Fibroblast of villous mesenchyme (primary cell): ENCODE data around the gene SPN. TPM values are rescaled to one million over a fixed set of nuclear protein-coding genes. Genes with fewer than 3 reads are reported as not detected.
A peak's percentile ranks its signal among the peaks of the same experiment; 100 is the strongest.
"Not testable (repeated sequence)": the region's sequence is repeated elsewhere in the genome, so short reads cannot be mapped to it uniquely, and the experiment has no call there.

ENCODE experiments used
- DNase-seq: peaks from one replicate; pipeline ENCODE4 v3.0.0-alpha.2; 2010; ENCODE audit warnings: low read depth
- H3K4me3 ChIP-seq: 2 replicates; pipeline ENCODE4 v1.5.1; 2011; ENCODE audit warnings: low read depth, mild to moderate bottlenecking, low read length
- total RNA-seq: library from RNA; depleted of rRNA; stranded (reverse); fragments of >200 nt; gene quantifications from 2 replicates; pipeline ENCODE4 v1.2.3, GENCODE V29; 2012
- TF ChIP-seq, protein P1 (sequence below): IDR thresholded peaks from 2 replicates; pipeline ENCODE4 v1.5.1; 2012; ENCODE audit warnings: low read depth, mild to moderate bottlenecking, low read length; ENCODE audit not compliant: insufficient read depth

Gene SPN
- total RNA-seq, 1 donor: not detected

DNA sequence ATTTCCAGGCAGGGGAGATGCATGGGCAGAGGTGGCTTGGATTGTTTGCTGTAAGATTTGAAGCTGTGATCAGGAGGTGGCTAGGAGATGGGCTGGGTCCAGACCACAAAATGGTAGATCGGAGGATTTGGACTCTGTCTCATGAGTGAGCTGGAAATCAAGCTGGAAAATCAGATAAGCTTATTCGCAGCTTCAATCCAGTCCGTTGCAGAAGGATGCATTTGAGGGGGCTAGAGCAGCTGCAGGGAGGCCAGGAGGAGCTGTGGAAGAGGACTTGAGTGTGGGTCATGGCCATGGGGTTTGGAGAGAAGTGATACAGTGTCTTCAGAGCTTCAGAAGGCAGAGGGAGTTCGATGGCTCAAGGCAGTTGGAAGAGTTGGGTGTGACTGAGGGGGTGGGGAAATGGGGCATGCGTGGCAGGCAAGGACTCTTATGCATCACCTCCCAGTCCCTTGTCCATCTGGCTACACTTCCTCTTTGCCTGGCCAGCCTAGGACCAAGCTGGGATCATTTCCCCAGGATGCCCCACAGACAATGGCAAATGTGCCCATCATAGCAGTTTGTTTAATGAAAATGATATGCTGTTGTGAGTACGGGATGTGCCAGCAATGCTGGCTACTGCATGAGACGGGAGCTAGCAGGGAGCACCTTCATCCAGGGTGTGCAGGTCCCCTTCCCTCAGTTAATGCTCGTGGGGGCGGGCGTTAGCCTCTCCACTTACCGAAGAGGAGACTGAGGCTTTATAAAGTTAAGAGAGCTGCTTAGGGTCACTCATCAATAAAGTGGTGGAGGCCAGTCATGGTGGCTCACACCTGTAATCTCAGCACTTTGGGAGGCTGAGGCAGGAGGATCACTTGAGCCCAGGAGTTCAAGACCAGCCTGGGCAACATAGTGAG, 36.5 kb downstream of the SPN start:
- H3K4me3 ChIP-seq: no peak overlapping the region
- no peak for DNase-seq
- TF ChIP-seq, protein P1, sequence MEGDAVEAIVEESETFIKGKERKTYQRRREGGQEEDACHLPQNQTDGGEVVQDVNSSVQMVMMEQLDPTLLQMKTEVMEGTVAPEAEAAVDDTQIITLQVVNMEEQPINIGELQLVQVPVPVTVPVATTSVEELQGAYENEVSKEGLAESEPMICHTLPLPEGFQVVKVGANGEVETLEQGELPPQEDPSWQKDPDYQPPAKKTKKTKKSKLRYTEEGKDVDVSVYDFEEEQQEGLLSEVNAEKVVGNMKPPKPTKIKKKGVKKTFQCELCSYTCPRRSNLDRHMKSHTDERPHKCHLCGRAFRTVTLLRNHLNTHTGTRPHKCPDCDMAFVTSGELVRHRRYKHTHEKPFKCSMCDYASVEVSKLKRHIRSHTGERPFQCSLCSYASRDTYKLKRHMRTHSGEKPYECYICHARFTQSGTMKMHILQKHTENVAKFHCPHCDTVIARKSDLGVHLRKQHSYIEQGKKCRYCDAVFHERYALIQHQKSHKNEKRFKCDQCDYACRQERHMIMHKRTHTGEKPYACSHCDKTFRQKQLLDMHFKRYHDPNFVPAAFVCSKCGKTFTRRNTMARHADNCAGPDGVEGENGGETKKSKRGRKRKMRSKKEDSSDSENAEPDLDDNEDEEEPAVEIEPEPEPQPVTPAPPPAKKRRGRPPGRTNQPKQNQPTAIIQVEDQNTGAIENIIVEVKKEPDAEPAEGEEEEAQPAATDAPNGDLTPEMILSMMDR: no peak

- peak; percentile 89 for DNase-seq
- no peak overlapping the region for H3K4me3 ChIP-seq
- TF ChIP-seq, protein P1: peak; percentile 83
Observed at GRCh38 chr16:29700253-29700987, 37.4 kb downstream of the SPN start.

DNA sequence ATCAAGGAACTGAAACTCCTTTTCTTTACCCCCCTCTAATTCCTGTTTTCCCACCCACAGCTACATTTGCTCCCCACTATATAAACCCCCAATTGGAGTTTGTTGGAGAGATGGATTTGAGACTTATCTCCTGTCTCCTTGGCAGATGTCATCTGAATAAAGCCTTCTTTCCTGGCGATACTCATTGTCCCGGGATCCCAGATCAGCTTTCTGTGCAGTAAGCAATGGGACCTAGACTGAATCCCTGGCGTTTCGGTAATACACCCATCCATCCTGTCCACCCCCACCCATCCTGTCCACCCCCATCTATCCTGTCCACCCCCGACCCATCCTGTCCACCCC, 38.1 kb downstream of the SPN start:
- TF ChIP-seq, protein P1: no peak
- no peak for DNase-seq

DNA sequence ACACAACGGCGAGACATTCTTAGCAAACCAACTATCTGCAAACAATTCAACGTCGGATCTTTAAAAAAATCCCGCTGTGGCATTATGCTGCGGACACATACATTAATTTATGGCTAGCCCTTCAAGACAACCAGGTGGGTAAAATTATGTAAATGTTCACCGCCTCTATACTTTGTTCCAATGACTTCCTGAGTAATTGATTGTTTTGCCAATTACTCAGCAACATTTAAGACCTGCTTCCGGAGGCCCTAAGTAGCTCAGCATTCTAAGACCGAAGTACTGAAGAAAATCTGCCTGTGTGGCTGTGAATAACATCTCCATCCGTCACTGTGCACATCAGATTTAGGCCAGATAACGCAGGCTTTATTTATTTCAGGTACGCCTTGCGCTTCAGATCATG, 39.2 kb downstream of the SPN start:
- no peak overlapping the region for H3K4me3 ChIP-seq
- no peak for DNase-seq
- TF ChIP-seq, protein P1: no peak

More for the DNA sequence above, 38.1 kb downstream of the SPN start:
- no peak overlapping the region for H3K4me3 ChIP-seq

DNA sequence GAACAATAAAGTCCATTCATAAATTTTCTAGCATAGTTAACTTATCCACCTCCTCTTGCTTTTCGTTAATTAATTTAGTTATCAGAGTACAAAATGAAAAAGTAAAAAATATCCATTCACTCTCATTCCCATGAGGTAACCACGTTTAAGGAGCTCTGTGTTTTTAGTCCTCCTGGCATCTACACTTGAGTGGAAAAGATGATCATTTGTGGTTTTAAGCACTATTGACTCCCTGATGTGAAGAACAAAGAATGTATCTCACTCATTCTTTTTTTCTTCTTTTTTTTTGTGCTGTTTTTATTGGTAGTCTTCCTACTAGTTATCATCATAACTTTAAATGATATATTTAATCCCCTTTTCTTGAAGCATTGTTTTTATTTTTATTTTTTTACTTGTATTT, 42.0 kb downstream of the SPN start:
- TF ChIP-seq, protein P1: no peak
- DNase-seq: no peak
- no peak overlapping the region for H3K4me3 ChIP-seq

GRCh38 chr16:29707160-29707559, 44.1 kb downstream of the SPN start:
- H3K4me3 ChIP-seq, DNase-seq: not testable (repeated sequence)

- TF ChIP-seq, protein P1: no peak
- no peak overlapping the region for H3K4me3 ChIP-seq
- no peak for DNase-seq
Observed at GRCh38 chr16:29708917-29709600, 46.0 kb downstream of the SPN start.

DNA sequence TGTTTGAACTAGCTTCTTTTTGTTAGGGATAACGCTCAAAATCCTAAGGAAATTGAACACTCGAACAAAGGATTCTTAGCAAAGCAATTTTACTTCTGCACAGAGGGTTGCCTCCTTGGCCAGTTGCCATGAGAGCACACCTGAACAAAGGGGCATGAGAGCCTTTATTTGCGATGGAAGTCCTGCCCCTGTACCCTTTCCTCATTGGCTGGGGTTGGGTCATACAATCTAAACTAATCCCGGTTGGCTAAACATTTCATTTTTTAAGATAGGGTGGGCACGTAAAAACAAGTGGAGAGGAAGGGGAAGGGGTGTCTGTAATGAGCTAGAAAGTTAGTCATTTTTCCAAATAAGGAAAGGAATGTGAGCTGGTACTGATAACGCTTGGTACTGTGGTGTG, 46.6 kb downstream of the SPN start:
- not testable (repeated sequence) for H3K4me3 ChIP-seq, DNase-seq
